Right lobe of liver (tissue), 4 donors: ENCODE measurements around the gene PPARA.

Experiments used
- POLR2A ChIP-seq: fragments of 450-650 bp; IDR thresholded peaks from one replicate; pipeline ENCODE4 v1.6.1; 2017; ENCODE audit warnings: antibody characterized with exemption, mild to moderate bottlenecking
- TF ChIP-seq, protein P1 (sequence below), 4 donors: fragments of 200-600 bp in 3 of 4; fragments of 450-650 bp in 1 of 4; IDR thresholded peaks; one replicate each; pipeline versions ENCODE4 v1.5.1 to v1.8.0; 2016 to 2022; ENCODE audit warnings: antibody characterized with exemption in 4 of 4, mild to moderate bottlenecking in 2 of 4
- donor health status: DM: no; HTN: no; CAD: no.
- donor health status: DM: no; HTN: no; CAD: no.
- donor health status: DM: no; HTN: yes; CAD: no.

DNA sequence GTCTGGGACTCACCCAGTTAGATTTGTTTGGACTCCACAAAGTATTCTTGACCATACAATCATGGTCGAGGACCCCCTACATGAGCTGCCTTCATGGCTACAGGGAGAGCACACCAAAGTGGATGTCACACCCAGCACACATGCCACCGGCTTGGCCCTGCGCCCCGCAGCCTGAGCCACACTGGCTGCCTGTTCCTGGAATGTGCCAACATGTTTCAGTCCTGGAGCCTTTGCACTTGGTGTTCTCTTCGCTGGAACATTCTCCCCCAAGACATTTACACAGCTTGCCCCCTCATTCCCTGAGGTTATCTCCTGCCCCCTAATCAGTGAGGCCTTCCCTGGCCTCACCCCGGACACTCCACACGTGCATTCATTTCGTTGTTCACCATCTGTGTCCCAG, 46.0 kb downstream of the PPARA start:
- TF ChIP-seq, protein P1, sequence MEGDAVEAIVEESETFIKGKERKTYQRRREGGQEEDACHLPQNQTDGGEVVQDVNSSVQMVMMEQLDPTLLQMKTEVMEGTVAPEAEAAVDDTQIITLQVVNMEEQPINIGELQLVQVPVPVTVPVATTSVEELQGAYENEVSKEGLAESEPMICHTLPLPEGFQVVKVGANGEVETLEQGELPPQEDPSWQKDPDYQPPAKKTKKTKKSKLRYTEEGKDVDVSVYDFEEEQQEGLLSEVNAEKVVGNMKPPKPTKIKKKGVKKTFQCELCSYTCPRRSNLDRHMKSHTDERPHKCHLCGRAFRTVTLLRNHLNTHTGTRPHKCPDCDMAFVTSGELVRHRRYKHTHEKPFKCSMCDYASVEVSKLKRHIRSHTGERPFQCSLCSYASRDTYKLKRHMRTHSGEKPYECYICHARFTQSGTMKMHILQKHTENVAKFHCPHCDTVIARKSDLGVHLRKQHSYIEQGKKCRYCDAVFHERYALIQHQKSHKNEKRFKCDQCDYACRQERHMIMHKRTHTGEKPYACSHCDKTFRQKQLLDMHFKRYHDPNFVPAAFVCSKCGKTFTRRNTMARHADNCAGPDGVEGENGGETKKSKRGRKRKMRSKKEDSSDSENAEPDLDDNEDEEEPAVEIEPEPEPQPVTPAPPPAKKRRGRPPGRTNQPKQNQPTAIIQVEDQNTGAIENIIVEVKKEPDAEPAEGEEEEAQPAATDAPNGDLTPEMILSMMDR (IDR thresholded peaks at IDR 0.05), result no peak
- peak; percentile 1 for TF ChIP-seq POLR2A
